ENCODE data around the gene TPX2. TPM values are rescaled to one million over a fixed set of nuclear protein-coding genes. Genes with fewer than 3 reads are reported as not detected.

Gene TPX2
- total RNA-seq, 2 experiments from 2014 or later: 0.85 to 0.89 TPM

GRCh38 chr20:31699801-31700728 is 39.0 kb upstream of the TPX2 start:
- Histone ChIP-seq H3K27me3 (ENCODE audit: control insufficient read depth in 1 of 2, insufficient read depth in 2 of 2, low read length in 2 of 2) (no peaks in the 10 kb centered on the region), H3K36me3 (ENCODE audit: insufficient read depth, low read length) (peaks cover 19% of the 10 kb centered on the region), H3K4me1 (ENCODE audit: insufficient read depth, low read length) (peaks cover 23% of the 10 kb centered on the region), H3K9me3 (ENCODE audit: control insufficient read depth in 1 of 2, insufficient read depth in 1 of 2, low read length in 2 of 2) (no peaks in the 10 kb centered on the region), H3K4me3 (ENCODE audit: low read length) (no peak overlapping the region), H3K27ac (ENCODE audit: low read depth in 1 of 2, low read length in 2 of 2) (peak overlapping the region in 1 of 2 donors; percentile 31)
- H3K27ac Mint-ChIP-seq: peak overlapping the region; percentile 76
- ATAC-seq (ENCODE audit: poor library complexity): no peak
- no peaks in the 10 kb centered on the region for H3K9me3 Mint-ChIP-seq
- intact Hi-C loops (cut with DNase I, micrococcal nuclease): no loop called here
- H3K4me3 Mint-ChIP-seq: no peak overlapping the region
- ChIA-PET POLR2A (interaction anchor here (1.1 to 1.2 kb wide), 3 partner anchors 14 to 23 kb away, joined by 3 to 4 read pairs (median 3); partner anchors contain the start of gene BCL2L1), CTCF (interaction anchor here (1.1 to 2.7 kb wide), 3 partner anchors 21 to 87 kb away, joined by 3 to 7 read pairs (median 3); no protein-coding TSS in a partner anchor)
- peaks cover 59% of the 10 kb centered on the region for H3K36me3 Mint-ChIP-seq (ENCODE audit: low read depth)
- H3K27me3 Mint-ChIP-seq: no peaks in the 10 kb centered on the region
- TF ChIP-seq CTCF (IDR thresholded peaks at IDR 0.05): no peak
- peaks cover 52% of the 10 kb centered on the region for H3K4me1 Mint-ChIP-seq (ENCODE audit: low read depth)
- no peak for DNase-seq

GRCh38 chr20:31700747-31701146 is 38.3 kb upstream of the TPX2 start:
- Mint-ChIP-seq H3K36me3 (ENCODE audit: low read depth) (peaks cover 57% of the 10 kb centered on the region), H3K27me3 (no peaks in the 10 kb centered on the region), H3K27ac (peak overlapping the region; percentile 76), H3K4me3 (no peak overlapping the region), H3K4me1 (ENCODE audit: low read depth) (peaks cover 50% of the 10 kb centered on the region), H3K9me3 (no peaks in the 10 kb centered on the region)
- ChIA-PET POLR2A (interaction anchor here (1.1 kb wide), 1 partner anchor 22 kb away, joined by 3 read pairs; the partner anchor contains the start of gene BCL2L1), CTCF (interaction anchor here (1.4 kb wide), 1 partner anchor 20 kb away, joined by 3 read pairs; no protein-coding TSS in a partner anchor)
- ATAC-seq (ENCODE audit: poor library complexity): no peak
- Histone ChIP-seq H3K36me3 (ENCODE audit: insufficient read depth, low read length) (peaks cover 26% of the 10 kb centered on the region), H3K9me3 (ENCODE audit: control insufficient read depth in 1 of 2, insufficient read depth in 1 of 2, low read length in 2 of 2) (no peaks in the 10 kb centered on the region), H3K4me1 (ENCODE audit: insufficient read depth, low read length) (peaks cover 25% of the 10 kb centered on the region), H3K27ac (ENCODE audit: low read depth in 1 of 2, low read length in 2 of 2) (no peak overlapping the region), H3K27me3 (ENCODE audit: control insufficient read depth in 1 of 2, insufficient read depth in 2 of 2, low read length in 2 of 2) (no peaks in the 10 kb centered on the region), H3K4me3 (ENCODE audit: low read length) (no peak overlapping the region)
- no peak for DNase-seq
- intact Hi-C loops (cut with DNase I, micrococcal nuclease): no loop called here
- TF ChIP-seq CTCF (IDR thresholded peaks at IDR 0.05): no peak

- Histone ChIP-seq H3K4me3 (ENCODE audit: low read length) (no peak overlapping the region), H3K27ac (ENCODE audit: low read depth in 1 of 2, low read length in 2 of 2) (no peak overlapping the region), H3K27me3 (ENCODE audit: control insufficient read depth in 1 of 2, insufficient read depth in 2 of 2, low read length in 2 of 2) (no peaks in the 10 kb centered on the region), H3K4me1 (ENCODE audit: insufficient read depth, low read length) (peaks cover 28% of the 10 kb centered on the region), H3K36me3 (ENCODE audit: insufficient read depth, low read length) (peaks cover 27% of the 10 kb centered on the region), H3K9me3 (ENCODE audit: control insufficient read depth in 1 of 2, insufficient read depth in 1 of 2, low read length in 2 of 2) (no peaks in the 10 kb centered on the region)
- intact Hi-C loops (cut with DNase I, micrococcal nuclease): no loop called here
- Mint-ChIP-seq H3K36me3 (ENCODE audit: low read depth) (peaks cover 58% of the 10 kb centered on the region), H3K27me3 (no peaks in the 10 kb centered on the region), H3K4me1 (ENCODE audit: low read depth) (peaks cover 55% of the 10 kb centered on the region), H3K9me3 (no peaks in the 10 kb centered on the region), H3K4me3 (no peak overlapping the region), H3K27ac (peak overlapping the region; percentile 57)
- no peak for ATAC-seq (ENCODE audit: poor library complexity)
- no peak for TF ChIP-seq CTCF (IDR thresholded peaks at IDR 0.05)
- no peak for DNase-seq
- ChIA-PET CTCF (no interaction called here), POLR2A (interaction anchor here (1.3 kb wide), 2 partner anchors 9 to 18 kb away, joined by 4 read pairs; no protein-coding TSS in a partner anchor)
Measured at GRCh38 chr20:31701591-31701990, 37.5 kb upstream of the TPX2 start.

All from CD4-positive, alpha-beta T cell (primary cell).